ENCODE measurements around the gene FNDC3A.
A peak's percentile ranks its signal among the peaks of the same experiment; 100 is the strongest.
"Not testable (repeated sequence)": the region's sequence is repeated elsewhere in the genome, so short reads cannot be mapped to it uniquely, and the experiment has no call there.

Gene FNDC3A

GRCh38 chr13:48977973-48978372, 2.3 kb downstream of the FNDC3A start:
- DNase-seq = no peak

GRCh38 chr13:48978942-48979601, 3.4 kb downstream of the FNDC3A start:
- no peak for DNase-seq

- no peak for DNase-seq
Measured at GRCh38 chr13:48979892-48980291, 4.2 kb downstream of the FNDC3A start.

GRCh38 chr13:48983331-48983730, 7.6 kb downstream of the FNDC3A start:
- no peak for DNase-seq

GRCh38 chr13:48985756-48986155, 10.0 kb downstream of the FNDC3A start:
- DNase-seq = no peak

GRCh38 chr13:48990900-48991299, 15.2 kb downstream of the FNDC3A start:
- DNase-seq = no peak

GRCh38 chr13:48993150-48993549, 17.4 kb downstream of the FNDC3A start:
- no peak for DNase-seq

- DNase-seq = peak in 1 of 5 experiments; percentile 11
Measured at GRCh38 chr13:48994706-48995105, 19.0 kb downstream of the FNDC3A start.

GRCh38 chr13:48998641-48999292, 23.1 kb downstream of the FNDC3A start:
- DNase-seq = no peak

GRCh38 chr13:49000247-49000646, 24.5 kb downstream of the FNDC3A start:
- DNase-seq = no peak

- not testable (repeated sequence) for DNase-seq
Measured at GRCh38 chr13:49018986-49019635, 43.4 kb downstream of the FNDC3A start.

- DNase-seq = no peak
Measured at GRCh38 chr13:49020328-49020727, 44.6 kb downstream of the FNDC3A start.

GRCh38 chr13:49020940-49021553, 45.3 kb downstream of the FNDC3A start:
- no peak for DNase-seq

GRCh38 chr13:49021953-49022352, 46.2 kb downstream of the FNDC3A start:
- no peak for DNase-seq

- DNase-seq = no peak
Measured at GRCh38 chr13:49022472-49023144, 46.9 kb downstream of the FNDC3A start.

- DNase-seq = no peak
Measured at GRCh38 chr13:49023431-49023830, 47.7 kb downstream of the FNDC3A start.

GRCh38 chr13:49026851-49027250, 51.1 kb downstream of the FNDC3A start:
- DNase-seq = no peak

GRCh38 chr13:49029570-49029969, 53.9 kb downstream of the FNDC3A start:
- DNase-seq = peak in 1 of 5 experiments; percentile 15

GRCh38 chr13:49030213-49030612, 54.5 kb downstream of the FNDC3A start:
- no peak for DNase-seq

GRCh38 chr13:49040872-49041271, 65.2 kb downstream of the FNDC3A start:
- no peak for DNase-seq

- DNase-seq = no peak
Measured at GRCh38 chr13:49042476-49042875, 66.8 kb downstream of the FNDC3A start.

- DNase-seq = no peak
Measured at GRCh38 chr13:49044008-49044407, 68.3 kb downstream of the FNDC3A start.

GRCh38 chr13:49044836-49045235, 69.1 kb downstream of the FNDC3A start:
- DNase-seq = no peak
